NCI-H2171 (cell line): ENCODE results near the gene FBRSL1.

ENCODE experiments used
- DNase-seq: peaks from one replicate; lab custom pipeline; 2025; lab: John Stamatoyannopoulos, UW

Gene FBRSL1

GRCh38 chr12:132484183-132484890 lies 5.6 kb upstream of the FBRSL1 start:
- no peak for DNase-seq

- no peak for DNase-seq
Observed at GRCh38 chr12:132484891-132485441, 5.0 kb upstream of the FBRSL1 start.

- DNase-seq: no peak
Observed at GRCh38 chr12:132485619-132486018, 4.3 kb upstream of the FBRSL1 start.

- DNase-seq: no peak
Observed at GRCh38 chr12:132486168-132486567, 3.8 kb upstream of the FBRSL1 start.

GRCh38 chr12:132486576-132486975 lies 3.4 kb upstream of the FBRSL1 start:
- no peak for DNase-seq

- DNase-seq: peak; percentile 71
Observed at GRCh38 chr12:132487311-132487741, 2.6 kb upstream of the FBRSL1 start.

- DNase-seq: no peak
Observed at GRCh38 chr12:132488127-132489077, 1.5 kb upstream of the FBRSL1 start.

- DNase-seq: no peak
Observed at GRCh38 chr12:132489078-132489601, 811 bp upstream of the FBRSL1 start.

- no peak for DNase-seq
Observed at GRCh38 chr12:132490422-132491137, 629 bp downstream of the FBRSL1 start.

- no peak for DNase-seq
Observed at GRCh38 chr12:132491138-132491663, 1.2 kb downstream of the FBRSL1 start.

- DNase-seq: no peak
Observed at GRCh38 chr12:132491761-132492378, 1.9 kb downstream of the FBRSL1 start.

GRCh38 chr12:132492522-132492921 lies 2.6 kb downstream of the FBRSL1 start:
- no peak for DNase-seq

- no peak for DNase-seq
Observed at GRCh38 chr12:132492951-132493350, 3.0 kb downstream of the FBRSL1 start.

- no peak for DNase-seq
Observed at GRCh38 chr12:132493482-132494178, 3.7 kb downstream of the FBRSL1 start.

GRCh38 chr12:132494294-132495164 lies 4.6 kb downstream of the FBRSL1 start:
- DNase-seq: no peak

- no peak for DNase-seq
Observed at GRCh38 chr12:132495165-132495544, 5.2 kb downstream of the FBRSL1 start.

GRCh38 chr12:132495629-132496357 lies 5.8 kb downstream of the FBRSL1 start:
- DNase-seq: no peak

GRCh38 chr12:132496358-132496669 lies 6.4 kb downstream of the FBRSL1 start:
- DNase-seq: no peak

- DNase-seq: no peak
Observed at GRCh38 chr12:132496710-132497109, 6.8 kb downstream of the FBRSL1 start.
